NCI-H82 treated with DMSO at 0.1 percent for 48 hours (cell line): Measurements from ENCODE around the gene CD244.
"Not testable (repeated sequence)": the region's sequence is repeated elsewhere in the genome, so short reads cannot be mapped to it uniquely, and the experiment has no call there.

ENCODE experiments used
- DNase-seq: peaks from one replicate; lab custom pipeline; 2025; ENCODE audit not compliant: unreplicated experiment; lab: John Stamatoyannopoulos, UW

Gene CD244

GRCh38 chr1:160879056-160879455 lies 16.4 kb upstream of the CD244 start:
- DNase-seq: no peak

- DNase-seq: no peak
Measured at GRCh38 chr1:160877221-160877620, 14.5 kb upstream of the CD244 start.

GRCh38 chr1:160876311-160876710 lies 13.6 kb upstream of the CD244 start:
- no peak for DNase-seq

GRCh38 chr1:160875591-160875990 lies 12.9 kb upstream of the CD244 start:
- not testable (repeated sequence) for DNase-seq

GRCh38 chr1:160874935-160875334 lies 12.2 kb upstream of the CD244 start:
- DNase-seq: no peak

- DNase-seq: no peak
Measured at GRCh38 chr1:160868141-160868540, 5.5 kb upstream of the CD244 start.

GRCh38 chr1:160867651-160868050 lies 5.0 kb upstream of the CD244 start:
- DNase-seq: not testable (repeated sequence)

- DNase-seq: no peak
Measured at GRCh38 chr1:160866695-160867260, 4.1 kb upstream of the CD244 start.

- no peak for DNase-seq
Measured at GRCh38 chr1:160866001-160866694, 3.5 kb upstream of the CD244 start.

GRCh38 chr1:160865337-160865736 lies 2.6 kb upstream of the CD244 start:
- DNase-seq: no peak

GRCh38 chr1:160864173-160864572 lies 1.5 kb upstream of the CD244 start:
- no peak for DNase-seq

GRCh38 chr1:160863774-160864131 lies 1.1 kb upstream of the CD244 start:
- DNase-seq: no peak

- DNase-seq: no peak
Measured at GRCh38 chr1:160863061-160863773, 530 bp upstream of the CD244 start.

- no peak for DNase-seq
Measured at GRCh38 chr1:160860840-160861505, 1.7 kb downstream of the CD244 start.

GRCh38 chr1:160859166-160859565 lies 3.5 kb downstream of the CD244 start:
- no peak for DNase-seq

GRCh38 chr1:160858507-160858906 lies 4.2 kb downstream of the CD244 start:
- no peak for DNase-seq

- no peak for DNase-seq
Measured at GRCh38 chr1:160858097-160858496, 4.6 kb downstream of the CD244 start.

- no peak for DNase-seq
Measured at GRCh38 chr1:160855181-160855981, 7.3 kb downstream of the CD244 start.

- no peak for DNase-seq
Measured at GRCh38 chr1:160853754-160854153, 8.9 kb downstream of the CD244 start.

GRCh38 chr1:160853014-160853413 lies 9.7 kb downstream of the CD244 start:
- no peak for DNase-seq

GRCh38 chr1:160850993-160851392 lies 11.7 kb downstream of the CD244 start:
- DNase-seq: no peak
